Esophagus squamous epithelium (tissue), 5 donors: ENCODE results near the gene ATAD1. TPM values are rescaled to one million over a fixed set of nuclear protein-coding genes. Genes with fewer than 3 reads are reported as not detected.

Experiments
- DNase-seq: peaks from one replicate; lab custom pipeline; 2025; lab: John Stamatoyannopoulos, UW
- H3K27ac ChIP-seq, 4 donors: fragments of 200-600 bp; sonication (generic); one replicate each; pipeline ENCODE4 v1.5.1; 2016 to 2019; ENCODE audit warnings: mild to moderate bottlenecking in 1 of 4
- H3K27me3 ChIP-seq, 4 donors: fragments of 200-600 bp; sonication (generic); 1 replicate in 3 of 4; 2 replicates in 1 of 4; pipeline versions ENCODE4 v1.5.1 to v1.6.0; 2017 to 2021; ENCODE audit warnings: antibody characterized with exemption in 1 of 4
- H3K36me3 ChIP-seq, 3 donors: fragments of 200-600 bp; sonication (generic); one replicate each; pipeline ENCODE4 v1.5.1; 2016 to 2019
- H3K4me1 ChIP-seq, 3 donors: fragments of 200-600 bp; sonication (generic); one replicate each; pipeline ENCODE4 v1.5.1; 2017 to 2019
- H3K4me3 ChIP-seq, 4 donors: fragments of 200-600 bp; sonication (generic); 1 replicate in 3 of 4; 2 replicates in 1 of 4; pipeline ENCODE4 v1.5.1; 2016 to 2019; ENCODE audit warnings: mild to moderate bottlenecking in 2 of 4, moderate library complexity in 1 of 4
- H3K9me3 ChIP-seq, 3 donors: fragments of 200-600 bp; sonication (generic); one replicate each; pipeline ENCODE4 v1.5.1; 2016 to 2019
- CTCF ChIP-seq, 6 experiments: fragments of 450-650 bp in 4 of 6; fragments of 200-600 bp in 2 of 6; sonication (generic) in 2 of 6; IDR thresholded peaks; one replicate each; pipeline ENCODE4 v1.5.1; 2016 to 2019; ENCODE audit warnings: antibody characterized with exemption in 6 of 6, mild to moderate bottlenecking in 4 of 6, moderate library complexity in 4 of 6
- POLR2A ChIP-seq, 4 donors: fragments of 450-650 bp; IDR thresholded peaks; one replicate each; pipeline ENCODE4 v1.6.1; 2017; ENCODE audit warnings: antibody characterized with exemption in 4 of 4, mild to moderate bottlenecking in 4 of 4, moderate library complexity in 3 of 4
- WGBS, 2 donors: methylation state at CpG; one replicate each; pipeline ENCODE4 v1.1.5; 2018; 5-methylcytosine and 5-hydroxymethylcytosine counted together
- intact Hi-C: fragments of 100-400 bp; cut with DNase I; formaldehyde crosslinking; loops from one replicate; pipeline ENCODE4 v1.15.0; 2022
- total RNA-seq, 4 donors: library from RNA; depleted of rRNA; stranded (reverse); fragments of >200 nt; gene quantifications; one replicate each; pipeline ENCODE4 v1.1.0, GENCODE V29; 2016
- donor health status: DM: yes; HTN: yes; CAD: no.

The ATAD1 gene
- total RNA-seq, 4 donors from 2014 or later: 22.3 to 30.1 (median 26.2) TPM

- Histone ChIP-seq H3K27ac (no peak overlapping the region), H3K9me3 (peaks cover 0 to 9% (median 0%) of the 10 kb centered on the region in 3 donors), H3K27me3 (no peaks in the 10 kb centered on the region), H3K36me3 (peaks cover 0 to 53% (median 0%) of the 10 kb centered on the region in 3 donors), H3K4me3 (no peak overlapping the region), H3K4me1 (peaks cover 0 to 3% (median 0%) of the 10 kb centered on the region in 3 donors)
- intact Hi-C loops: no loop called here
- no peak for DNase-seq
- TF ChIP-seq POLR2A (IDR thresholded peaks at IDR 0.05) (no peak), CTCF (IDR thresholded peaks at IDR 0.05) (no peak)
- WGBS, 2 donors: 95 to 96% methylated on average over 1 of the region's 1 CpG
These were observed 18.2 kb downstream of the ATAD1 start for GRCh38 chr10:87799860-87800259.

GRCh38 chr10:87798082-87798481, 19.9 kb downstream of the ATAD1 start:
- Histone ChIP-seq H3K4me3 (no peak overlapping the region), H3K36me3 (peaks cover 0 to 40% (median 0%) of the 10 kb centered on the region in 3 donors), H3K27ac (no peak overlapping the region), H3K4me1 (no peaks in the 10 kb centered on the region), H3K27me3 (no peaks in the 10 kb centered on the region), H3K9me3 (peaks cover 0 to 9% (median 0%) of the 10 kb centered on the region in 3 donors)
- intact Hi-C loops: no loop called here
- no peak for DNase-seq
- 90 to 95% methylated on average over 5 of the region's 5 CpGs for WGBS, 2 donors
- TF ChIP-seq POLR2A (IDR thresholded peaks at IDR 0.05) (no peak), CTCF (IDR thresholded peaks at IDR 0.05) (no peak)

GRCh38 chr10:87794285-87794684, 23.7 kb downstream of the ATAD1 start:
- Histone ChIP-seq H3K4me3 (no peak overlapping the region), H3K36me3 (peaks cover 0 to 30% (median 3%) of the 10 kb centered on the region in 3 donors), H3K27ac (no peak overlapping the region), H3K4me1 (peaks cover 0 to 25% (median 0%) of the 10 kb centered on the region in 3 donors), H3K9me3 (no peaks in the 10 kb centered on the region), H3K27me3 (no peaks in the 10 kb centered on the region)
- TF ChIP-seq POLR2A (IDR thresholded peaks at IDR 0.05) (no peak), CTCF (IDR thresholded peaks at IDR 0.05) (no peak)
- WGBS, 2 donors: 59 to 73% methylated on average over 3 of the region's 3 CpGs
- no peak for DNase-seq
- intact Hi-C loops: no loop called here

GRCh38 chr10:87790185-87790584, 27.8 kb downstream of the ATAD1 start:
- H3K27ac ChIP-seq: no peak overlapping the region
- H3K4me1 ChIP-seq: peaks cover 0 to 25% (median 0%) of the 10 kb centered on the region in 3 donors
- peaks cover 0 to 54% (median 3%) of the 10 kb centered on the region in 3 donors for H3K36me3 ChIP-seq
- no peaks in the 10 kb centered on the region for H3K9me3 ChIP-seq
- no peaks in the 10 kb centered on the region for H3K27me3 ChIP-seq
- DNase-seq: no peak
- intact Hi-C loops: no loop called here
- H3K4me3 ChIP-seq: no peak overlapping the region
- 88 to 92% methylated on average over 3 of the region's 3 CpGs for WGBS, 2 donors
- TF ChIP-seq CTCF (IDR thresholded peaks at IDR 0.05) (no peak), POLR2A (IDR thresholded peaks at IDR 0.05) (no peak)

GRCh38 chr10:87786421-87786820, 31.6 kb downstream of the ATAD1 start:
- no peak overlapping the region for H3K4me3 ChIP-seq
- peaks cover 0 to 71% (median 0%) of the 10 kb centered on the region in 3 donors for H3K36me3 ChIP-seq
- 91 to 92% methylated on average over 6 to 7 of the region's 7 CpGs for WGBS, 2 donors
- TF ChIP-seq POLR2A (IDR thresholded peaks at IDR 0.05) (no peak), CTCF (IDR thresholded peaks at IDR 0.05) (no peak)
- no peak for DNase-seq
- H3K9me3 ChIP-seq: no peaks in the 10 kb centered on the region
- no peaks in the 10 kb centered on the region for H3K27me3 ChIP-seq
- intact Hi-C loops: no loop called here
- peaks cover 0 to 34% (median 0%) of the 10 kb centered on the region in 3 donors for H3K4me1 ChIP-seq
- H3K27ac ChIP-seq: no peak overlapping the region
